GM12875 (cell line): Measurements from ENCODE around the gene GPR6.

Experiments
- H3K4me3 ChIP-seq: one replicate; pipeline ENCODE4 v1.5.1; 2011; ENCODE audit warnings: low read depth, low read length, control low read depth
- CTCF ChIP-seq: IDR thresholded peaks from 2 replicates; pipeline ENCODE4 v1.5.1; 2011; ENCODE audit warnings: low read depth, mild to moderate bottlenecking, control low read depth, inconsistent platforms, low read length, moderate library complexity, borderline replicate concordance; ENCODE audit not compliant: insufficient read depth

GPR6 gene

GRCh38 chr6:110018486-110018885, 40.4 kb downstream of the GPR6 start:
- H3K4me3 ChIP-seq: no peak overlapping the region

GRCh38 chr6:110020888-110021287, 42.8 kb downstream of the GPR6 start:
- TF ChIP-seq CTCF: no peak
- no peak overlapping the region for H3K4me3 ChIP-seq

More at GRCh38 chr6:110018486-110018885, 40.4 kb downstream of the GPR6 start:
- no peak for TF ChIP-seq CTCF

- H3K4me3 ChIP-seq: no peak overlapping the region
- TF ChIP-seq CTCF: no peak
Measured at GRCh38 chr6:110029144-110029543, 51.0 kb downstream of the GPR6 start.
